ENCODE results near the gene HSBP1.

- TF ChIP-seq POLR2A (IDR thresholded peaks at IDR 0.05) (peak in 3 of 4 donors; percentile 37 to 79 (median 73)), POLR2AphosphoS5 (IDR thresholded peaks at IDR 0.05) (peak; percentile 82 to 85)
These were observed at the start of gene HSBP1 for GRCh38 chr16:83807710-83808572.
